Sigmoid colon (tissue), 7 donors: ENCODE measurements around the gene PTPRT. TPM values are rescaled to one million over a fixed set of nuclear protein-coding genes. Genes with fewer than 3 reads are reported as not detected.

ENCODE experiments used
- DNase-seq: peaks from one replicate; pipeline ENCODE4 v3.0.0-alpha.2; 2019
- H3K27ac ChIP-seq, 4 donors: fragments of 200-600 bp; sonication (generic); one replicate each; pipeline ENCODE4 v1.5.1; 2016 to 2019; ENCODE audit warnings: mild to moderate bottlenecking in 1 of 4
- H3K27me3 ChIP-seq, 3 donors: fragments of 200-600 bp; sonication (generic); one replicate each; pipeline ENCODE4 v1.5.1; 2019; ENCODE audit warnings: mild to moderate bottlenecking in 1 of 3
- H3K36me3 ChIP-seq, 4 donors: fragments of 200-600 bp; sonication (generic); one replicate each; pipeline ENCODE4 v1.5.1; 2016 to 2019
- H3K4me1 ChIP-seq, 4 donors: fragments of 200-600 bp; sonication (generic); one replicate each; pipeline ENCODE4 v1.5.1; 2017 to 2019
- H3K4me3 ChIP-seq, 4 donors: fragments of 200-600 bp; sonication (generic); one replicate each; pipeline ENCODE4 v1.5.1; 2017 to 2019; ENCODE audit warnings: mild to moderate bottlenecking in 2 of 4, moderate library complexity in 1 of 4
- H3K9me3 ChIP-seq, 4 donors: fragments of 200-600 bp in 3 of 4; sonication (generic) in 3 of 4; one replicate each; pipeline versions ENCODE4 v1.5.1 to v1.6.1; 2013 to 2019
- CTCF ChIP-seq, 4 experiments: fragments of 450-650 bp in 3 of 4; fragments of 200-600 bp in 1 of 4; IDR thresholded peaks; one replicate each; pipeline ENCODE4 v1.5.1; 2016 to 2019; ENCODE audit warnings: antibody characterized with exemption in 4 of 4, mild to moderate bottlenecking in 3 of 4, moderate library complexity in 2 of 4
- EP300 ChIP-seq, 4 donors: sonication (generic); formaldehyde crosslinking; IDR thresholded peaks; one replicate each; pipeline ENCODE4 v1.6.1; 2017; ENCODE audit warnings: antibody characterized with exemption in 4 of 4
- POLR2A ChIP-seq, 2 donors: fragments of 450-650 bp; IDR thresholded peaks; one replicate each; pipeline ENCODE4 v1.6.1; 2016; ENCODE audit warnings: antibody characterized with exemption in 2 of 2, mild to moderate bottlenecking in 2 of 2, moderate library complexity in 2 of 2
- POLR2AphosphoS5 ChIP-seq, 4 donors: sonication (generic); formaldehyde crosslinking; IDR thresholded peaks; one replicate each; pipeline ENCODE4 v1.6.1; 2017; ENCODE audit warnings: antibody characterized with exemption in 4 of 4
- WGBS, 2 donors: extraction: QIAGEN DNeasy Blood & Tissue Kit; methylation state at CpG; one replicate each; pipeline ENCODE4 v1.1.7; 2013; 5-methylcytosine and 5-hydroxymethylcytosine counted together
- intact Hi-C: fragments of 100-400 bp; cut with DNase I; formaldehyde crosslinking; loops from one replicate; pipeline ENCODE4 v1.15.1; 2023
- polyA plus RNA-seq, 3 donors: library from polyadenylated mRNA; stranded (reverse); fragments of 200-250 nt; gene quantifications; one replicate each; pipeline ENCODE4 v1.2.3, GENCODE V29; 2013
- total RNA-seq, 4 donors: library from RNA; depleted of rRNA; stranded (reverse); fragments of >200 nt; gene quantifications; one replicate each; pipeline ENCODE4 v1.1.0, GENCODE V29; 2016
- donor health status: healthy with polysubstance abuse.
- donor health status: Bipolar disorder and iron deficiency.
- donor health status: healthy.

Gene PTPRT
- total and polyA plus RNA-seq, 7 donors = under 0.01 to 0.41 (median 0.12) TPM; not detected in 3

GRCh38 chr20:42744756-42745465, 444.8 kb downstream of the PTPRT start:
- H3K9me3 ChIP-seq = no peaks in the 10 kb centered on the region
- no peak overlapping the region for H3K27ac ChIP-seq
- TF ChIP-seq CTCF (IDR thresholded peaks at IDR 0.05) = no peak
- no peak for TF ChIP-seq POLR2AphosphoS5 (IDR thresholded peaks at IDR 0.05)
- TF ChIP-seq EP300 (IDR thresholded peaks at IDR 0.05) = no peak
- TF ChIP-seq POLR2A (IDR thresholded peaks at IDR 0.05) = no peak
- H3K27me3 ChIP-seq = no peaks in the 10 kb centered on the region
- peaks cover 0 to 21% (median 15%) of the 10 kb centered on the region in 4 donors for H3K4me1 ChIP-seq
- intact Hi-C loops = no loop called here
- H3K36me3 ChIP-seq = no peaks in the 10 kb centered on the region
- 61 to 84% methylated on average over 6 of the region's 6 CpGs for whole genome bisulfite sequencing, 2 donors
- H3K4me3 ChIP-seq = no peak overlapping the region
- no peak for DNase-seq

- no peaks in the 10 kb centered on the region for H3K36me3 ChIP-seq
- WGBS, 2 donors = 62 to 74% methylated on average over 5 of the region's 5 CpGs
- DNase-seq = no peak
- no peaks in the 10 kb centered on the region for H3K9me3 ChIP-seq
- TF ChIP-seq POLR2A (IDR thresholded peaks at IDR 0.05) = no peak
- no peak for TF ChIP-seq EP300 (IDR thresholded peaks at IDR 0.05)
- no peak for TF ChIP-seq POLR2AphosphoS5 (IDR thresholded peaks at IDR 0.05)
- TF ChIP-seq CTCF (IDR thresholded peaks at IDR 0.05) = no peak
- no peak overlapping the region for H3K4me3 ChIP-seq
- no peak overlapping the region for H3K27ac ChIP-seq
- intact Hi-C loops = no loop called here
- H3K4me1 ChIP-seq = peaks cover 0 to 20% (median 14%) of the 10 kb centered on the region in 4 donors
- no peaks in the 10 kb centered on the region for H3K27me3 ChIP-seq
These were observed 446.8 kb downstream of the PTPRT start for GRCh38 chr20:42742926-42743325.

GRCh38 chr20:42741906-42742305, 447.8 kb downstream of the PTPRT start:
- H3K36me3 ChIP-seq = no peaks in the 10 kb centered on the region
- WGBS, 2 donors = 92 to 94% methylated on average over 4 of the region's 4 CpGs
- intact Hi-C loops = no loop called here
- no peaks in the 10 kb centered on the region for H3K27me3 ChIP-seq
- no peaks in the 10 kb centered on the region for H3K9me3 ChIP-seq
- peaks cover 0 to 20% (median 14%) of the 10 kb centered on the region in 4 donors for H3K4me1 ChIP-seq
- no peak overlapping the region for H3K4me3 ChIP-seq
- TF ChIP-seq EP300 (IDR thresholded peaks at IDR 0.05) (no peak), POLR2A (IDR thresholded peaks at IDR 0.05) (no peak), POLR2AphosphoS5 (IDR thresholded peaks at IDR 0.05) (no peak), CTCF (IDR thresholded peaks at IDR 0.05) (no peak)
- no peak overlapping the region for H3K27ac ChIP-seq
- DNase-seq = no peak

GRCh38 chr20:42740226-42740870, 449.4 kb downstream of the PTPRT start:
- WGBS, 2 donors = 61 to 73% methylated on average over 6 of the region's 6 CpGs
- Histone ChIP-seq H3K27ac (peak overlapping the region in 3 of 4 donors; percentile 8 to 45 (median 40)), H3K4me3 (no peak overlapping the region), H3K27me3 (no peaks in the 10 kb centered on the region), H3K4me1 (peaks cover 0 to 20% (median 14%) of the 10 kb centered on the region in 4 donors), H3K36me3 (no peaks in the 10 kb centered on the region), H3K9me3 (no peaks in the 10 kb centered on the region)
- intact Hi-C loops = no loop called here
- TF ChIP-seq CTCF (IDR thresholded peaks at IDR 0.05) (no peak), EP300 (IDR thresholded peaks at IDR 0.05) (no peak), POLR2A (IDR thresholded peaks at IDR 0.05) (no peak), POLR2AphosphoS5 (IDR thresholded peaks at IDR 0.05) (no peak)
- no peak for DNase-seq
